H7 (cell line): ENCODE results near the gene JARID2. TPM values are rescaled to one million over a fixed set of nuclear protein-coding genes. Genes with fewer than 3 reads are reported as not detected.

Experiments used
- DNase-seq: peaks from one replicate; pipeline ENCODE4 v3.0.0; 2012
- H3K27me3 ChIP-seq: 2 replicates; pipeline ENCODE4 v1.6.0; 2011; ENCODE audit warnings: mild to moderate bottlenecking, low read length; ENCODE audit not compliant: control insufficient read depth, insufficient read depth
- H3K36me3 ChIP-seq: replicated peaks from 2 replicates; pipeline ENCODE4 v1.5.1; 2011; ENCODE audit warnings: low read length; ENCODE audit not compliant: control insufficient read depth, insufficient read depth
- H3K4me3 ChIP-seq: 2 replicates; pipeline ENCODE4 v1.5.1; 2011; ENCODE audit warnings: low read depth, mild to moderate bottlenecking, control low read depth, low read length, moderate library complexity; ENCODE audit not compliant: insufficient read depth
- total RNA-seq: library from RNA; depleted of rRNA; stranded (reverse); fragments of >200 nt; shearing (Covaris generic); gene quantifications from 2 replicates; pipeline ENCODE4 v1.2.3, GENCODE V29; 2014

Gene JARID2
- total RNA-seq, 1 experiment from 2014 or later, result 95.2 TPM

- Histone ChIP-seq H3K27me3 (no peaks in the 10 kb centered on the region), H3K36me3 (peaks cover 8% of the 10 kb centered on the region), H3K4me3 (no peak overlapping the region)
- peak; percentile 56 for DNase-seq
Measured at GRCh38 chr6:15464211-15464725, 218.4 kb downstream of the JARID2 start.

- Histone ChIP-seq H3K36me3 (peaks cover 14% of the 10 kb centered on the region), H3K27me3 (no peaks in the 10 kb centered on the region), H3K4me3 (no peak overlapping the region)
- DNase-seq, result no peak
Measured at GRCh38 chr6:15465212-15465611, 219.3 kb downstream of the JARID2 start.

GRCh38 chr6:15470746-15471145 is 224.9 kb downstream of the JARID2 start:
- no peaks in the 10 kb centered on the region for H3K27me3 ChIP-seq
- DNase-seq, result no peak
- H3K36me3 ChIP-seq, result peaks cover 32% of the 10 kb centered on the region
- H3K4me3 ChIP-seq, result no peak overlapping the region

GRCh38 chr6:15472621-15473020 is 226.8 kb downstream of the JARID2 start:
- Histone ChIP-seq H3K27me3 (no peaks in the 10 kb centered on the region), H3K36me3 (peaks cover 34% of the 10 kb centered on the region), H3K4me3 (no peak overlapping the region)
- DNase-seq, result no peak

DNA sequence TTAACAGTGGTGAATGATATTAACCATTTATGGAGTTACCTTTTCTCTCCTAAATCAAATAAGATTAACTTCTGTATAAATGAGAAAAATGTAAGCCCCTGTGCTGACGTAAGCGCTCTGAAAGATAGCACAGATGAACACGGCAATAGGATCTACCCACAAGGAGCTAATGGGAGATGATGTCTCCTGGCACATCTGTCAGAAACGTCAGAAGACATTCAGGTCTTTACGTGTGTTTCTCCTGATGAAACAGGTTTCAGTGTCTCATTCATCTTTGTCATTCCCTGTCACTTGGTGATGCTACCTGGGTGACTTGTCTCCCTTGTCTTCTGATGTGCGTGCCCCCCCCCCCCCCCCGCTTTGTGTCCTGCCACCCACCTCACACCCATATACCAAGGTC is 227.3 kb downstream of the JARID2 start:
- Histone ChIP-seq H3K4me3 (no peak overlapping the region), H3K36me3 (peaks cover 34% of the 10 kb centered on the region), H3K27me3 (no peaks in the 10 kb centered on the region)
- no peak for DNase-seq

DNA sequence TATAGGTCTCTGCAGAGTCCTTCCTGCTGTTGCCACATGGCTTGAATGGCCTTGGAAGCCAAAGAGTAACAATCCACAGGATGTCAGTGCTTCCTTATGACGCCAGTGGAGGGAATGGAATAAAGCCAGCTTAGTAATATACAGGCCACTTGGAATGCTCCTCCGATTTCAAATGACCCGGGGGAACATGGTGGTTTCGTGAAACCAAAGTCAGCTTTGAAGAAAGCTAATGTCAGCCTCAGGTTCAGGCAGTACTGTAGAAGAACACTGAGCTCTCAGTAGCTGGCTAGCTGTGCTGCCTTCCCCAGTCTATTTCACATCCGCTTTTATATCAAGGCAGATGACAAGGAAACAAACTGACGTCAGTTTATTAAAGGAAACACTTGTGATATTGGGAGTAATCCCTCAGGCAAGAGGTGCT is 227.9 kb downstream of the JARID2 start:
- DNase-seq, result no peak

GRCh38 chr6:15474196-15474595 is 228.3 kb downstream of the JARID2 start:
- Histone ChIP-seq H3K4me3 (no peak overlapping the region), H3K27me3 (no peaks in the 10 kb centered on the region), H3K36me3 (peaks cover 27% of the 10 kb centered on the region)
- DNase-seq, result no peak

More for the DNA sequence above, 227.9 kb downstream of the JARID2 start:
- H3K4me3 ChIP-seq, result no peak overlapping the region
- H3K27me3 ChIP-seq, result no peaks in the 10 kb centered on the region
- peaks cover 30% of the 10 kb centered on the region for H3K36me3 ChIP-seq

DNA sequence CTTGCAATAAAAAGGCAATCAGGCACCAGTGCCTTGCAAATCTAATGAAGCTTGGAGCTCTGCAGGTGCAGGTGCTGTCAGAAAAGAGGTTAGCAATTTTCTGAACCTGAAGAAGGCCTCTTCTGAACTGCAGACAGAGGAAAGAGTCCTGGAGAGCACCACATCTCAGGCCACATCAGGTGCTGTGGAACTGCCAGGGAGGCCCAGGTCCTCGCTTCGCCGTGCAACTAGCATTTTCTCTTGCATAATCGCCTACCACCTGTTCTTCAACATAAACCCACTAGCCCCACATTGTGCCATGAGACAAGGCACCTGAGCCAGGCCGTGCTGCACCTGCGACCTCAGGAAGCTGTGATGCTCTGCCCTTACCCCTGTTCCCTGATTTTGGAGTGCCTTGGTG is 229.4 kb downstream of the JARID2 start:
- Histone ChIP-seq H3K4me3 (no peak overlapping the region), H3K36me3 (peaks cover 21% of the 10 kb centered on the region), H3K27me3 (no peaks in the 10 kb centered on the region)
- no peak for DNase-seq

- H3K4me3 ChIP-seq, result no peak overlapping the region
- no peaks in the 10 kb centered on the region for H3K27me3 ChIP-seq
- DNase-seq, result no peak
- peaks cover 20% of the 10 kb centered on the region for H3K36me3 ChIP-seq
Measured at GRCh38 chr6:15475872-15476271, 230.0 kb downstream of the JARID2 start.

GRCh38 chr6:15476631-15477380 is 230.9 kb downstream of the JARID2 start:
- Histone ChIP-seq H3K4me3 (no peak overlapping the region), H3K36me3 (peaks cover 17% of the 10 kb centered on the region), H3K27me3 (no peaks in the 10 kb centered on the region)
- no peak for DNase-seq

GRCh38 chr6:15477746-15478145 is 231.9 kb downstream of the JARID2 start:
- DNase-seq, result no peak
- H3K27me3 ChIP-seq, result no peaks in the 10 kb centered on the region

GRCh38 chr6:15479761-15480160 is 233.9 kb downstream of the JARID2 start:
- H3K27me3 ChIP-seq, result no peaks in the 10 kb centered on the region
- peaks cover 9% of the 10 kb centered on the region for H3K36me3 ChIP-seq
- no peak overlapping the region for H3K4me3 ChIP-seq
- no peak for DNase-seq

More at GRCh38 chr6:15477746-15478145, 231.9 kb downstream of the JARID2 start:
- Histone ChIP-seq H3K4me3 (no peak overlapping the region), H3K36me3 (peaks cover 13% of the 10 kb centered on the region)

GRCh38 chr6:15480525-15480924 is 234.7 kb downstream of the JARID2 start:
- H3K4me3 ChIP-seq, result no peak overlapping the region
- no peaks in the 10 kb centered on the region for H3K27me3 ChIP-seq
- DNase-seq, result no peak
- peaks cover 3% of the 10 kb centered on the region for H3K36me3 ChIP-seq

- no peaks in the 10 kb centered on the region for H3K27me3 ChIP-seq
- no peak for DNase-seq
- no peak overlapping the region for H3K4me3 ChIP-seq
- H3K36me3 ChIP-seq, result peaks cover 3% of the 10 kb centered on the region
Measured at GRCh38 chr6:15481390-15482291, 235.8 kb downstream of the JARID2 start.

DNA sequence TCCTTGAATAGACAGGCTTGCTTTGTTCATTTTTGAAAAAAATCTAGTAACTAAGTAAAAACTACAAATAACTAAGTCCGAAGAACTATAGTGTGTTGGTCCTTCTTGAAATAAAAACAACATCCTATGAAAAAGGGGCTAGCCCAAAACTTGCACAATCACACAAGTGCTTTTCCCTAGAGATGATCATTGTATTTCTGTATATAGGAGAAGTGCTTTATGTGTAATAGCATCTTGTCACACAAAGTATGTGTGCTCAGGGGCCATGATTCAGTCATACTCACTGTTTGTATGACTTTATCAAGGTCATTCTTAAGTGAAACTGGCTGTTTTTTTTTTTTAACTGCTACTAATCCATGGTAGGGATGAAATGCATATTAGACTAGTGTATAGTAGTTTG is 237.2 kb downstream of the JARID2 start:
- H3K4me3 ChIP-seq, result no peak overlapping the region
- H3K27me3 ChIP-seq, result no peaks in the 10 kb centered on the region
- DNase-seq, result no peak
- H3K36me3 ChIP-seq, result peaks cover 14% of the 10 kb centered on the region
